Adipocyte (in vitro differentiated cells): Measurements from ENCODE around the gene VSIG10L.

ENCODE experiments used
- DNase-seq: peaks from one replicate; pipeline ENCODE4 v3.0.0-alpha.2; 2015; ENCODE audit warnings: low read depth
- H3K27me3 ChIP-seq: replicated peaks from 2 replicates; pipeline ENCODE4 v1.7.0; 2013; ENCODE audit warnings: mild to moderate bottlenecking, low read length, moderate library complexity; ENCODE audit not compliant: control insufficient read depth, insufficient read depth
- H3K36me3 ChIP-seq: 2 replicates; pipeline ENCODE4 v1.7.0; 2013; ENCODE audit warnings: low read length, mild to moderate bottlenecking, moderate library complexity; ENCODE audit not compliant: control insufficient read depth, insufficient read depth, severe bottlenecking
- H3K4me1 ChIP-seq: 2 replicates; pipeline ENCODE4 v1.7.0; 2013; ENCODE audit warnings: mild to moderate bottlenecking, low read length, moderate library complexity; ENCODE audit not compliant: control insufficient read depth, insufficient read depth
- H3K4me3 ChIP-seq: 2 replicates; pipeline ENCODE4 v1.7.0; 2013; ENCODE audit warnings: mild to moderate bottlenecking, low read length, moderate library complexity
- H3K9ac ChIP-seq: 2 replicates; pipeline ENCODE4 v1.7.0; 2013; ENCODE audit warnings: mild to moderate bottlenecking, low read length, moderate library complexity
- H3K9me3 ChIP-seq: 2 replicates; pipeline ENCODE4 v1.7.0; 2013; ENCODE audit warnings: mild to moderate bottlenecking, low read length, moderate library complexity; ENCODE audit not compliant: control insufficient read depth

Gene VSIG10L

DNA sequence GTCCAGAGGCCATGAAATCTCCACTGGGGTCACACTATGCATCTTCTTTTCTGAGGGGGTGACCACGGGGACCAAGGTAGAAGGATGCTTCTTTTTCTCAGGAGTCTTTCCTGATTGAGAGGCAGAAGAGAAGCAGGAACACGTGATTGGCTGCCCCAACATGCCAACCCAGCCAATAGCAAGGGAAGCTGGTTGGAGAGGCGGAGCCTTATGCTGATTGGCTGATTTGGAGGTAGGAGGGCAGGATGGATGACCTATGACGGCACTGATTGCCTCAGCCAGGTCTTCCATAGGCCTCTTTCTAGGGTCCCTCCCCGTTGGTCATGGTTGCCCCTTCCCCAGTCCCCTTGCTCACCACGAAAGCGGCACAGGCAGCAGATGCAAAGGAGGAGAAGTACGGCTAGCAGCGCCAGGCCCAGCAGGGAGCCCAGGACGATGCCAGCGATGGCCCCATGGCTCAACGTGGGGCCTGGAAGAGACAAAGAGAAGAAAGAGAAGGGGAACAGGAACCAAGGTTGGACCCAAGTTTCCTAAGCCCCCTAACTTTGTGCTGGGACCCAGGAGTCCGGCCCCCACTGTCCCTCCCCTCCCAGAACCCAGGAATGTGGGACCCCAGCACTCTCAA, 8.0 kb downstream of the VSIG10L start:
- Histone ChIP-seq H3K4me1 (peaks cover 3% of the 10 kb centered on the region), H3K36me3 (no peaks in the 10 kb centered on the region), H3K9ac (no peak overlapping the region), H3K4me3 (no peak overlapping the region), H3K9me3 (peaks cover 4% of the 10 kb centered on the region), H3K27me3 (peaks cover 6% of the 10 kb centered on the region)
- DNase-seq = no peak

DNA sequence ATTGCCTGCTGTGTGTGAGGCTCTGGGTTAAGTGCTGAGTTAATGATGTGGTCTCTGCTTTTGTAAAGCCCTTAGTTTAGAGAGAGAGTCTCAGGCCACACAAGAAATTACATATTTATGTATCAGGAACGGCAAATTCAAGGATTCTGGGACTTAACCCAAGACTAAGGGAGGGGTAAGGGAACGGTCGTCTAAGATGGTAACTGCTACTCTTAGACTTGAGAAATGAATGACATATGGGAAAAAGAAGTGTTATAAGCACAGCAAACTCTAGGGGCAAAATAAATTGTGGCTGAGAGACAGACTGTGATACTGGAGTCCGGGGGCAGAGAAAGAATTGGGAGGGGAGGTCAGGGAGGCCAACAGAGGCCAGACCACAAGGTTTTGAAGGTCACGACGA, 10.2 kb downstream of the VSIG10L start:
- no peak overlapping the region for H3K4me3 ChIP-seq
- DNase-seq = no peak
- peaks cover 17% of the 10 kb centered on the region for H3K27me3 ChIP-seq
- H3K36me3 ChIP-seq = no peaks in the 10 kb centered on the region
- H3K4me1 ChIP-seq = no peaks in the 10 kb centered on the region
- H3K9me3 ChIP-seq = peaks cover 4% of the 10 kb centered on the region
- H3K9ac ChIP-seq = no peak overlapping the region

DNA sequence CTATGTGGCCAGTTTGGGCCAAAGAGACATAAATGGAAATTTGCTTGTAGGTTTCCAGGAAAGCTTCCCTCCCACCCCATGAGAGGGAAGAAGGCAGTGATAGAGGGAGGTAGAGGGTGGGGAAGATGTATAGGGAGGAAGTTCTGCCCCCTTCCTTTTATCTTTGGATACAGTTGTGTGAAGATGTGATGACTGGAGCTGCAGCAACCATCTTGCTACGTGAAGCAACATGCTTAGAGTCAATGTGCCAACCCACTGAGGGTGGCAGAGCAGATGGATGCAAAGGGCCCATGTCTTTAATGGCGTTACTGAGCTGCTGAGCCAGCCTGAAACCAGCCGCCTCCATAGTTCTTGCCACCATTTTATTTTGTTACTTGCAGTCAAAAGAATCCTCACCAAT, 10.7 kb downstream of the VSIG10L start:
- Histone ChIP-seq H3K9ac (no peak overlapping the region), H3K27me3 (peaks cover 18% of the 10 kb centered on the region), H3K4me3 (no peak overlapping the region), H3K36me3 (no peaks in the 10 kb centered on the region), H3K9me3 (peaks cover 4% of the 10 kb centered on the region), H3K4me1 (no peaks in the 10 kb centered on the region)
- DNase-seq = no peak

DNA sequence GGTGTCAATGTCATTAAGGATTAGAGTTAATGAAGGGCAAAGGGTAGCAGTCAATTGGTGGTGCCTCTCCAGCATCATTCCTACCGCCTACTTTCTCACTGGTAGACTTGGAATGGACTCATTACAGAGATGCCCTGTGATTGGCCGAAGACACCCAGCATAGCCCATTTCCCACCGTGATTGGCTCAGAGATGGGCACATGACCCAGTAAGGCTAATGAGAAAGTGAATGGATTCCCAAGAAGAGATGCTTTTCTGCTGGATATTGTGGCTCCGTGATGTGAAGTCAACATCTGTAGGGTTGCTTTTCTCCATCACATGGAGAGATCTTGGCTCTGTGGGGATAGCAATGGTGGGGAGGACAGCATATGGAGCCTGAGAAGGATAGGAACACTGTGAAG, 11.6 kb downstream of the VSIG10L start:
- H3K27me3 ChIP-seq = peaks cover 25% of the 10 kb centered on the region
- no peak for DNase-seq

DNA sequence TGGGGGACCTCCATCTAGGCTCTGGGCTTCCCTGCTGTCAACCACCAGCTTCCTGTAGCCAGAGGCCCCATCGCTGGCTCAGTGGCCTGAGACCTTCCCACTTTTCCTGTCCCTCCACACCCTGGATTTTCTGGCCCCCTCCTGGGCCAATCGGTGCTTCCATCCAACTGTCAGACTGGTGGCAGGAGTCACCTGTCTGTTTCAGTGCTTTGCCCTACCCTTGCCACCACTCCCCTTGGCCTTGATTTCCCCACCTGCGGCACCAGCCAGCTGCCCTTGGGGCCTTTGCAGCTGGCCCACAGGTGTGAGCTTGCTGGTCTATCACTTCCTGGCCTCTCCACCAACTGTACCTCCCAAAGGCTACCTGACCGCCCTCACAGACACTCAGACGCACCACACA, 12.5 kb downstream of the VSIG10L start:
- Histone ChIP-seq H3K4me3 (no peak overlapping the region), H3K9ac (no peak overlapping the region), H3K27me3 (peaks cover 26% of the 10 kb centered on the region), H3K9me3 (peaks cover 4% of the 10 kb centered on the region), H3K4me1 (peaks cover under 1% of the 10 kb centered on the region), H3K36me3 (no peaks in the 10 kb centered on the region)
- no peak for DNase-seq

More for the DNA sequence above, 11.6 kb downstream of the VSIG10L start:
- H3K4me3 ChIP-seq = no peak overlapping the region
- H3K9me3 ChIP-seq = peaks cover 4% of the 10 kb centered on the region
- no peaks in the 10 kb centered on the region for H3K36me3 ChIP-seq
- H3K9ac ChIP-seq = no peak overlapping the region
- no peaks in the 10 kb centered on the region for H3K4me1 ChIP-seq

DNA sequence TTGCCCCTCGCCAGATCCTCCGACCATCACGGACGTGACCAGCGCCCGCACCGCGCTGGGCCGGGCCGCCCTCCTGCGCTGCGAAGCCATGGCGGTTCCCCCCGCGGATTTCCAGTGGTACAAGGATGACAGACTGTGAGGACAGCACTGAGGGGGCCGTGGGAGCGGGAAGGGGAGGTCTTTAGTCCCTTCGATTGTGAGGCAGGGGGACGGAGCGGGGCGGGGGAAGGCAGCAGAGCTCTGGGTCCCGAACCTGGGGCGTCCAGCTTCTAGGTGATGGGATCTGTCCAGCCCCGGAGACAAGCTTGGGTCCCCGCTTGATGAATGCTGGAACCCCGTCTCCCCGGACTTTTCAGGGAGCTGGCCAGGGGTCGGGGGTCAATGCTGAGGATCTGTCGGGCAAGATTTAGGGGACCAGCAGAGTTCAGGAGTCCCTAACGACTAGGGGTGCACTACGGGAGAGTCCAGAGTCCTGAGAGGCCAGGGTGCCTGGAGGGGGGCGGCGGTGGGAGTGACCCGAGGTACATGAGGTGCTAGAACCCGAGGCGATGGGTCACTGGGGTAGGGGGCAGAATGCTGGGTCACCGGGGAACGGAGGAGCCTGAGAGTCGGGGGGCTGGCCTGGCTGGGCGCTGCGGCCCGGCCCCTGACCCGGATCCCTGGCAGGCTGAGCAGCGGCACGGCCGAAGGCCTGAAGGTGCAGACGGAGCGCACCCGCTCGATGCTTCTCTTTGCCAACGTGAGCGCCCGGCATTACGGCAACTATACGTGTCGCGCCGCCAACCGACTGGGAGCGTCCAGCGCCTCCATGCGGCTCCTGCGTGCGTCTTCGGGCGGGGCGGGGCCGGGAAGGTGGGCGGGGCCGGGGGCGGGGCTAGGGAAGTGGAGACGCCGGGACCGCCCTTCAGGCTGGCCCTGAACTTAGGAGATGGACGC, 14.6 kb downstream of the VSIG10L start:
- Histone ChIP-seq H3K9me3 (peaks cover 4% of the 10 kb centered on the region), H3K9ac (no peak overlapping the region), H3K4me1 (peaks cover 2% of the 10 kb centered on the region), H3K4me3 (no peak overlapping the region), H3K36me3 (no peaks in the 10 kb centered on the region), H3K27me3 (peaks cover 41% of the 10 kb centered on the region)
- no peak for DNase-seq

DNA sequence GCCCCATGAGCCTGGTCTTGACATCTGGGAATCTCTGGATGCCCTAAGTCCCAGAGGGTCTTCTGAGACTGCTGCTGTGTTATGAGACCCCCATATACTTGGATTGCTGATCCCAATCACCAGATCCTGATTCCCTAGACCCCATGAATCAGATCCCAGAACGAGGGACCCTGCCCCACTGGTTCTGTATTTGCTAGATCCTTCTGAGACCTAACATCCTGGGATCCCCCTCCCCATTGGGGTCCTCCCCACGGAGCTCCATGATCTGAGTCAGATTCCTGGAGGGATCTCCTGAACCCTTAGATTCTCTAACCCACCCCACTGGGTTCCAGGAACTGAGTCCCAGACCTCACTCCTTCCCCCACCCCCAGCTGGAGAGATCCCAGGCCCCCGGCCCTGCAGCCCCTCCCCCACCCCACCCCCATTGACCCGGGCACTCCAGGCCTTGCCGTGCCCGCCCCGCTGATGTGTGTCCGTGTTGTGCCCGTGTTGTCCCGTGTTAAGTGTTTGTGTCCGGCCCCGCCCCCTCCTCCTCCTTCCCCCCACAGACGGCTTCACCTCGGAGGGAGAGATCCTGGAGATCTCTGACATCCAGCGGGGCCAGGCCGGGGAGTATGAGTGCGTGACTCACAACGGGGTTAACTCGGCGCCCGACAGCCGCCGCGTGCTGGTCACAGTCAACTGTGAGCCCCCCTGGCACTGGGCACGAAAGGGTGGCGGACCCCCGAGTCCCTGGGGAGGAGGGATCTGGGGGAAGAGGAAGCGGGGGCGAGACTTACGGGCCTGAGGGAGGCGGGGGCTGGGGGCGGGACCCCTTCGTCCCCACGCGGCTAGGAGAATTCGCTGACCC, 15.5 kb downstream of the VSIG10L start:
- Histone ChIP-seq H3K9me3 (peaks cover 4% of the 10 kb centered on the region), H3K4me3 (no peak overlapping the region), H3K4me1 (peaks cover 2% of the 10 kb centered on the region), H3K9ac (no peak overlapping the region), H3K27me3 (peaks cover 41% of the 10 kb centered on the region), H3K36me3 (no peaks in the 10 kb centered on the region)
- no peak for DNase-seq

DNA sequence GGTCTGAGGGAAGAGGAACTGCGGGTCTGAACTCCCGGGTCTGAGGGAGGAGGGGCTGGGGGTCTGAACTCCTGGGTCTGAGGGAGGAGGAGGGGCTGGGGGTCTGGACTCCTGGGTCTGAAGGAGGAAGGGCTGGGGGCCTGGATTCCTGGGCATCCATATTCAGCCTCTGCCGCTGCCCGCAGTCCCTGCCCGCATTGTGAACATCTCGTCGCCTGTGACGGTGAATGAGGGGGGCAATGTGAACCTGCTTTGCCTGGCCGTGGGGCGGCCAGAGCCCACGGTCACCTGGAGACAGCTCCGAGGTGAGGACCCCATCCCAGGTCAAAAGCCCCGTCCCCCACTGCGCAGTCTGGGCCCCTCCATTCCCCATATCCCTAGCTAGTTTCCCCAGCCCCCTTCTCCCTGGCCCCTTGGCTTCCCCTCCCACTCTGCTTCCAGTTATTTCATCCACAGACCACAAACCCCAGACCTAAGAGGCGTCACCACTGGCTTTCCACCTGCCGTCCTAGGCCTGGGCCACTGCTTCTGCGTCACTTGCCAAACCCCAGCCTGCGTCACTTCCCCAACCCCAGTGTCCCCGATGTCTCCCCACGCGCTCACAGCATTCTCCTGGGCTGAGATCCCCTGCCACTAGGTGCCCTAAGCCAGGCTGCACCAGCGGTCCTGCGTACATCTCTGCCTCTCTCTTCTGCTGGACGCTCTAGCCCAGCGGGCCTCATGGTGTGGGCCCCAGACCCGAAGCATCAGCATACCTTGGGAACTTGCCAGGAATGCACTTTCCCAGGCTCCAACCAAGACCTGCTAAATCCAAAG, 16.6 kb downstream of the VSIG10L start:
- Histone ChIP-seq H3K9ac (no peak overlapping the region), H3K36me3 (no peaks in the 10 kb centered on the region), H3K27me3 (peaks cover 44% of the 10 kb centered on the region), H3K4me1 (peaks cover 2% of the 10 kb centered on the region), H3K4me3 (no peak overlapping the region), H3K9me3 (no peaks in the 10 kb centered on the region)
- no peak for DNase-seq

DNA sequence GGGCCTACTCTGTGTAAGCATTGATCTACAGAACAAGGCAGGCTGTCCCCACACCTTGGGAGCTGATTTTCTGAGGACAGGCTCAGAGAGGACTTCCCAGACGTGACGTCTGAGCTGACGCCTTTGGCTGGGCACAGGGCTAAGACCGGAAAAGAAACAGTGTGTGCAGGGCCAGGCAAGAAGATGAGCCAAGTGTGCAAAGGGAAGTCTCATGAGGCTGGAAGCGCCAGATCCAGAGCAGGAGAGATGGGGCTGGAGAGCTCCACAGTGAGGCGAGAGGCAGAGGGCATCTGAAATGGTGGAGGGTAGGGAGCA, 17.8 kb downstream of the VSIG10L start:
- Histone ChIP-seq H3K4me3 (no peak overlapping the region), H3K27me3 (peaks cover 42% of the 10 kb centered on the region), H3K9me3 (no peaks in the 10 kb centered on the region), H3K36me3 (no peaks in the 10 kb centered on the region), H3K4me1 (peaks cover 2% of the 10 kb centered on the region), H3K9ac (no peak overlapping the region)
- no peak for DNase-seq

DNA sequence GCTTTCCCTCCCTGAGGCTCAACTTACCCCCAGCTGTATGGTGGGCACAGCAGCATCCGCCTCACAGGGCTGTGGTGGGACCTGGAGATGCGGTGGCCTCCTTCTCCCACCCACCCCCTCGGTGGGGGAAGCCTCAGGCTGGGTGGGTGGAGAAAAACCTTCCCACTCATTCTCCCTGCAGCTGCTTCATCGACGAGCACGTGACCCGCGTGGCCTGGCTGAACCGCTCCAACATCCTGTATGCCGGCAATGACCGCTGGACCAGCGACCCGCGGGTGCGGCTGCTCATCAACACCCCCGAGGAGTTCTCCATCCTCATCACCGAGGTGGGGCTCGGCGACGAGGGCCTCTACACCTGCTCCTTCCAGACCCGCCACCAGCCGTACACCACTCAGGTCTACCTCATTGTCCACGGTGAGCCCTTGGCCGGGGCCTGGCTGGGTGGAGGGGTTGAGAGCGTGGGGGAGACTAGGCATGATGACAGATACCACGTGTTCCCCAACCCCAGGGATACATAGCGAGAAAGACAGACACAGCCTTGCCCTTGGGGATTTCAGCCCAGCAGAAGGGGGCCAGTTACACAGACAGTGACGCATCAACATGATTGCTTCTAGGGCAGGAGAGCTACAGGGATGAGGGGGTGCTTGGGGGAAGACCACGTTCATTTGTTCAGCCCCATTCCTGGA, 18.3 kb downstream of the VSIG10L start:
- Histone ChIP-seq H3K36me3 (no peaks in the 10 kb centered on the region), H3K27me3 (peaks cover 40% of the 10 kb centered on the region), H3K9ac (no peak overlapping the region), H3K4me3 (no peak overlapping the region), H3K9me3 (no peaks in the 10 kb centered on the region), H3K4me1 (peaks cover 2% of the 10 kb centered on the region)
- no peak for DNase-seq
